IMR-90 (cell line): ENCODE measurements around the gene PSMG4. TPM values are rescaled to one million over a fixed set of nuclear protein-coding genes. Genes with fewer than 3 reads are reported as not detected.

Experiments
- ATAC-seq: fragments of 200-7000 bp; cut with Tn5 transposase; 2 replicates; pipeline ENCODE4 v1.9.1; 2020; ENCODE audit warnings: low read depth, mild to moderate bottlenecking, moderate library complexity
- BruUV-seq: library from RNA; stranded (reverse); fragments of 400-500 nt; replicated peaks from 2 replicates; lab custom pipeline; 2021; lab: Mats Ljungman, UMichigan
- CTCF ChIA-PET: fragments of 300-600 bp; formaldehyde crosslinking; extraction: SDS; loops from one replicate; lab custom pipeline; 2021; ENCODE audit warnings: antibody characterized with exemption; lab: Yijun Ruan, JAX
- POLR2A ChIA-PET: fragments of 300-600 bp; sonication (Branson Sonifier 250); formaldehyde crosslinking; loops from one replicate; lab custom pipeline; 2022; ENCODE audit warnings: antibody characterized with exemption; ENCODE audit not compliant: unreplicated experiment; lab: Charles Lee
- DNase-seq: peaks from one replicate; pipeline ENCODE4 v3.0.0; 2013
- H2AFZ ChIP-seq: replicated peaks from 2 replicates; pipeline ENCODE3; 2013; ENCODE audit warnings: low read length, mild to moderate bottlenecking; ENCODE audit not compliant: poor library complexity
- H2AK5ac ChIP-seq: 2 replicates; pipeline ENCODE4 v1.6.1; 2013; ENCODE audit warnings: low read depth, low read length, inconsistent platforms
- H2AK9ac ChIP-seq: replicated peaks from 2 replicates; pipeline ENCODE3; 2013; ENCODE audit warnings: mild to moderate bottlenecking, low read depth, low read length, moderate library complexity; ENCODE audit not compliant: poor library complexity
- H2BK120ac ChIP-seq: 2 replicates; pipeline ENCODE4 v1.6.1; 2013; ENCODE audit warnings: low read depth, low read length, inconsistent platforms
- H2BK15ac ChIP-seq: 3 replicates; pipeline ENCODE4 v1.6.1; 2013; ENCODE audit warnings: low read depth, low read length, inconsistent platforms
- H2BK20ac ChIP-seq: 2 replicates; pipeline ENCODE4 v1.6.1; 2013; ENCODE audit warnings: low read depth, mild to moderate bottlenecking, inconsistent platforms, low read length, moderate library complexity
- H2BK5ac ChIP-seq: 2 replicates; pipeline ENCODE4 v1.6.1; 2013; ENCODE audit warnings: mild to moderate bottlenecking, low read depth, low read length, inconsistent platforms; ENCODE audit not compliant: poor library complexity, severe bottlenecking
- H3K14ac ChIP-seq: replicated peaks from 2 replicates; pipeline ENCODE4 v1.6.1; 2013; ENCODE audit warnings: low read depth, low read length, inconsistent platforms
- H3K18ac ChIP-seq: 2 replicates; pipeline ENCODE4 v1.6.1; 2013; ENCODE audit warnings: low read depth, low read length, control low read depth
- H3K23ac ChIP-seq: 2 replicates; pipeline ENCODE4 v1.6.1; 2013; ENCODE audit warnings: low read depth, low read length, inconsistent platforms
- H3K27ac ChIP-seq: 2 replicates; pipeline ENCODE4 v1.5.1; 2013; ENCODE audit warnings: mild to moderate bottlenecking, control low read depth, low read length; ENCODE audit not compliant: insufficient read depth
- H3K27me3 ChIP-seq: 2 replicates; pipeline ENCODE4 v1.6.1; 2013; ENCODE audit warnings: low read length; ENCODE audit not compliant: control insufficient read depth, insufficient read depth
- H3K36me3 ChIP-seq: 2 replicates; pipeline ENCODE4 v1.6.1; 2013; ENCODE audit warnings: low read length, mixed read lengths; ENCODE audit not compliant: control insufficient read depth, insufficient read depth
- H3K4ac ChIP-seq: 2 replicates; pipeline ENCODE4 v1.6.1; 2013; ENCODE audit warnings: low read depth, low read length, inconsistent platforms
- H3K4me1 ChIP-seq: 2 replicates; pipeline ENCODE4 v1.6.1; 2013; ENCODE audit warnings: low read length, mixed read lengths; ENCODE audit not compliant: control insufficient read depth, insufficient read depth
- H3K4me2 ChIP-seq: 2 replicates; pipeline ENCODE4 v1.6.1; 2013; ENCODE audit warnings: low read depth, mild to moderate bottlenecking, control low read depth, low read length, moderate library complexity
- H3K4me3 ChIP-seq: 2 replicates; pipeline ENCODE4 v1.5.1; 2013; ENCODE audit warnings: low read depth, mild to moderate bottlenecking, control low read depth, low read length, moderate library complexity; ENCODE audit not compliant: insufficient read depth
- H3K56ac ChIP-seq: 2 replicates; pipeline ENCODE4 v1.6.1; 2013; ENCODE audit warnings: low read length, inconsistent platforms; ENCODE audit not compliant: insufficient read depth; ENCODE audit errors: extremely low read depth
- H3K79me1 ChIP-seq, 2 experiments: 2 replicates each; pipeline ENCODE4 v1.6.1; 2013; ENCODE audit warnings: low read length in 2 of 2, inconsistent platforms in 1 of 2, low read depth in 1 of 2
- H3K9ac ChIP-seq: 2 replicates; pipeline ENCODE4 v1.6.1; 2013; ENCODE audit warnings: low read depth, low read length, control low read depth
- H3K9me1 ChIP-seq: 2 replicates; pipeline ENCODE4 v1.6.1; 2013; ENCODE audit warnings: low read length, inconsistent platforms; ENCODE audit not compliant: insufficient read depth
- H3K9me3 ChIP-seq: 2 replicates; pipeline ENCODE4 v1.6.1; 2013; ENCODE audit warnings: low read length; ENCODE audit not compliant: control insufficient read depth, insufficient read depth
- H4K20me1 ChIP-seq: 2 replicates; pipeline ENCODE4 v1.6.1; 2013; ENCODE audit warnings: low read length, inconsistent platforms; ENCODE audit not compliant: insufficient read depth
- H4K5ac ChIP-seq: 2 replicates; pipeline ENCODE4 v1.6.1; 2013; ENCODE audit warnings: mild to moderate bottlenecking, low read depth, low read length, control low read depth
- H4K8ac ChIP-seq, 2 experiments: 2 replicates each; pipeline ENCODE4 v1.6.1; 2013; ENCODE audit warnings: low read depth in 2 of 2, low read length in 2 of 2, control low read depth in 1 of 2, inconsistent platforms in 1 of 2
- H4K91ac ChIP-seq: 2 replicates; pipeline ENCODE4 v1.6.1; 2013; ENCODE audit warnings: low read depth, low read length, inconsistent platforms; ENCODE audit not compliant: insufficient read depth
- BHLHE40 ChIP-seq: fragments of 150-350 bp; IDR thresholded peaks from 2 replicates; pipeline ENCODE4 v1.6.1; 2016; ENCODE audit warnings: mild to moderate bottlenecking, low read depth, low read length
- CEBPB ChIP-seq: IDR thresholded peaks from 2 replicates; pipeline ENCODE4 v1.6.1; 2012; ENCODE audit warnings: low read depth, low read length, improper control_type of control experiment
- CHD1 ChIP-seq: IDR thresholded peaks from 2 replicates; pipeline ENCODE4 v1.6.1; 2012; ENCODE audit warnings: low read depth, low read length, improper control_type of control experiment
- CTCF ChIP-seq: conservative IDR thresholded peaks from 2 replicates; pipeline ENCODE4 v1.5.1; 2012; ENCODE audit warnings: mild to moderate bottlenecking, low read depth, low read length, improper control_type of control experiment
- ELK1 ChIP-seq: fragments of 150-350 bp; IDR thresholded peaks from 2 replicates; pipeline ENCODE4 v1.6.1; 2016; ENCODE audit warnings: low read depth, mild to moderate bottlenecking, low read length, moderate library complexity, borderline replicate concordance
- FOS ChIP-seq: fragments of 150-350 bp; IDR thresholded peaks from 2 replicates; pipeline ENCODE4 v1.6.1; 2016; ENCODE audit warnings: low read depth, low read length
- MAFK ChIP-seq: IDR thresholded peaks from 2 replicates; pipeline ENCODE4 v1.6.1; 2012; ENCODE audit warnings: low read depth, low read length, improper control_type of control experiment
- MAZ ChIP-seq: IDR thresholded peaks from 2 replicates; pipeline ENCODE4 v1.6.1; 2012; ENCODE audit warnings: low read depth, mild to moderate bottlenecking, low read length, improper control_type of control experiment, moderate library complexity, borderline replicate concordance
- MXI1 ChIP-seq: IDR thresholded peaks from 2 replicates; pipeline ENCODE4 v1.6.1; 2012; ENCODE audit warnings: low read depth, mild to moderate bottlenecking, low read length, moderate library complexity, borderline replicate concordance
- NFE2L2 ChIP-seq: fragments of 150-350 bp; IDR thresholded peaks from 2 replicates; pipeline ENCODE4 v1.6.1; 2016; ENCODE audit warnings: low read depth, mild to moderate bottlenecking, low read length
- POLR2A ChIP-seq: IDR thresholded peaks from 2 replicates; pipeline ENCODE4 v1.6.1; 2012; ENCODE audit warnings: mild to moderate bottlenecking, low read depth, low read length
- RAD21 ChIP-seq: IDR thresholded peaks from 2 replicates; pipeline ENCODE4 v1.6.1; 2012; ENCODE audit warnings: low read length, improper control_type of control experiment
- RCOR1 ChIP-seq: IDR thresholded peaks from 2 replicates; pipeline ENCODE4 v1.6.1; 2012; ENCODE audit warnings: mild to moderate bottlenecking, low read length, improper control_type of control experiment; ENCODE audit not compliant: insufficient replicate concordance
- RFX5 ChIP-seq: IDR thresholded peaks from 2 replicates; pipeline ENCODE4 v1.8.0; 2012; ENCODE audit warnings: low read depth, mild to moderate bottlenecking, low read length, moderate library complexity
- SMC3 ChIP-seq: fragments of 150-350 bp; IDR thresholded peaks from 2 replicates; pipeline ENCODE4 v1.6.1; 2016; ENCODE audit warnings: low read depth, mild to moderate bottlenecking, antibody characterized with exemption, low read length, moderate library complexity
- USF2 ChIP-seq: fragments of 150-350 bp; IDR thresholded peaks from 2 replicates; pipeline ENCODE4 v1.6.1; 2017; ENCODE audit warnings: mild to moderate bottlenecking, antibody characterized with exemption, low read length, low read depth
- WGBS, 2 experiments: methylation state at CpG; one replicate each; pipeline versions ENCODE4 v1.1.5 to v1.1.7; 2013; ENCODE audit warnings: missing lambda C conversion rate in 2 of 2; ENCODE audit not compliant: insufficient read length in 1 of 2; ENCODE audit errors: extremely low coverage in 2 of 2; 5-methylcytosine and 5-hydroxymethylcytosine counted together
- dilution Hi-C: fragments of 300-500 bp; cut with HindIII; formaldehyde crosslinking; loops from one replicate; pipeline ENCODE4 v1.14.3; 2018; ENCODE audit warnings: low sequenced_read_pairs; ENCODE audit not compliant: unreplicated experiment
- in situ Hi-C: fragments of 300-500 bp; cut with MboI; formaldehyde crosslinking; loops from 3 replicates; pipeline ENCODE4 v1.14.3; 2019; ENCODE audit warnings: low sequenced_read_pairs, inconsistent platforms, mixed read lengths
- intact Hi-C: fragments of 100-400 bp; cut with micrococcal nuclease; formaldehyde crosslinking; loops from 2 replicates; pipeline ENCODE4 v1.10.0; 2022
- polyA plus RNA-seq, 3 experiments: library from polyadenylated mRNA; depleted of rRNA; stranded (reverse); fragments of >200 nt; gene quantifications; 2 replicates each; pipeline ENCODE4 v1.2.3, GENCODE V29; 2012; ENCODE audit warnings: low replicate concordance in 1 of 3
- total RNA-seq: library from RNA; depleted of rRNA; stranded (reverse); fragments of >200 nt; gene quantifications from 2 replicates; pipeline ENCODE4 v1.2.3, GENCODE V29; 2012

The PSMG4 gene
- total and polyA plus RNA-seq, 2 of the 4 experiments (the other 2 are of a cell fraction) = 5.6 to 13.4 TPM

GRCh38 chr6:3258201-3258600, 546 bp upstream of the PSMG4 start:
- CTCF ChIA-PET = no interaction called here
- no peak overlapping the region for H3K18ac ChIP-seq
- dilution Hi-C loops (no loop called here), intact Hi-C loops (loop anchor here (2.0 to 5.0 kb wide), 3 partner anchors 101 to 191 kb away; partner anchors contain the start of genes RIPK1 and TUBB2A), in situ Hi-C loops (loop anchor here (10.0 kb wide), 1 partner anchor 263 kb away; the partner anchor contains the start of gene NQO2)
- peak overlapping the region; percentile 46 for H3K4me3 ChIP-seq
- no peak overlapping the region for H3K4ac ChIP-seq
- H3K56ac ChIP-seq = no peak overlapping the region
- peaks cover 19 to 36% of the 10 kb centered on the region in 2 experiments; a peak in 3 of 4 replicates for H3K79me1 ChIP-seq
- peak overlapping the region; percentile 93 for H2AFZ ChIP-seq
- peak overlapping the region; percentile 48 for H2AK9ac ChIP-seq
- no peaks in the 10 kb centered on the region; the same call in 1 of the 2 replicates for H3K9me1 ChIP-seq
- no peak overlapping the region for H3K23ac ChIP-seq
- H3K4me1 ChIP-seq = peaks cover 3% of the 10 kb centered on the region; the same call in 1 of the 2 replicates
- peak overlapping the region; percentile 91; the same call in 1 of the 2 replicates for H3K4me2 ChIP-seq
- H2BK120ac ChIP-seq = no peak overlapping the region
- no peak overlapping the region; the same call in 1 of the 2 replicates for H2AK5ac ChIP-seq
- no TSS peak for BruUV-seq
- H2BK5ac ChIP-seq = no peak overlapping the region
- ATAC-seq = no peak
- H3K14ac ChIP-seq = no peak overlapping the region
- POLR2A ChIA-PET = no interaction called here
- no peaks in the 10 kb centered on the region for H3K9me3 ChIP-seq
- H4K5ac ChIP-seq = no peak overlapping the region; the same call in 1 of the 2 replicates
- H4K91ac ChIP-seq = no peak overlapping the region
- peaks cover 1% of the 10 kb centered on the region; the same call in 1 of the 2 replicates for H3K27me3 ChIP-seq
- peaks cover 21% of the 10 kb centered on the region for H4K20me1 ChIP-seq
- H4K8ac ChIP-seq = peak overlapping the region in 1 of 2 experiments; percentile 1; a peak in 2 of 4 replicates
- TF ChIP-seq CTCF (no peak), NFE2L2 (no peak), POLR2A (no peak), ELK1 (no peak), MXI1 (no peak), MAFK (no peak), FOS (no peak), RFX5 (no peak), RAD21 (no peak), USF2 (no peak), SMC3 (no peak), BHLHE40 (no peak), RCOR1 (no peak), CHD1 (no peak), MAZ (no peak), CEBPB (no peak)
- H3K27ac ChIP-seq = no peak overlapping the region
- no peaks in the 10 kb centered on the region for H3K36me3 ChIP-seq
- no peak overlapping the region for H2BK20ac ChIP-seq
- no peak overlapping the region for H3K9ac ChIP-seq
- no peak overlapping the region for H2BK15ac ChIP-seq
- no peak for DNase-seq
- 100% methylated on average over 1 of the region's 12 CpGs; no CpG with 5 or more reads in 1 of the 2 experiments for WGBS, 2 experiments
